NCI-H1417 treated with DMSO at 0.1 percent for 48 hours (cell line): Measurements from ENCODE around the gene SPEG.
"Not testable (repeated sequence)": the region's sequence is repeated elsewhere in the genome, so short reads cannot be mapped to it uniquely, and the experiment has no call there.

Source experiments
- DNase-seq: peaks from one replicate; lab custom pipeline; 2025; lab: John Stamatoyannopoulos, UW

Gene SPEG

DNA sequence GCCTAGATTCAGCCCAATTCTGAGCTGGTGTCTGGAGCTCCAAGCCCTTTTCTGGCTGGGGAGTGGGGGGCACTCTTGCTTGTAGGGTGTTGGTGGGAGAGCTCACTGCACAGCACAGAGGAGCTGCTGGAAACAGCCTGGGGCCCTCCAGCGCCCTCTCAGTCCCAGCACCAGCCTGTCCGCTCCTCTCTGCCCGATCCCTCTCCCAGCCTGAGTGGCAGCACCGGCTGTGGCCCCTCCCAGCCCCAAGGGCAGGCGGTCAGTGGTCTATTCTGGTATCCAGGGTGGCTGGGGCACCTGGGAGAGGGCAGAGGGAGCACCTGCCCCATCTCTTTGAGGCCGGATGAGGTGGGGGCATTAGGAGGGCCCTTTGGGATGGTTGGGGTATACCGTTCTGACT lies 29.7 kb upstream of the SPEG start:
- DNase-seq, result no peak

DNA sequence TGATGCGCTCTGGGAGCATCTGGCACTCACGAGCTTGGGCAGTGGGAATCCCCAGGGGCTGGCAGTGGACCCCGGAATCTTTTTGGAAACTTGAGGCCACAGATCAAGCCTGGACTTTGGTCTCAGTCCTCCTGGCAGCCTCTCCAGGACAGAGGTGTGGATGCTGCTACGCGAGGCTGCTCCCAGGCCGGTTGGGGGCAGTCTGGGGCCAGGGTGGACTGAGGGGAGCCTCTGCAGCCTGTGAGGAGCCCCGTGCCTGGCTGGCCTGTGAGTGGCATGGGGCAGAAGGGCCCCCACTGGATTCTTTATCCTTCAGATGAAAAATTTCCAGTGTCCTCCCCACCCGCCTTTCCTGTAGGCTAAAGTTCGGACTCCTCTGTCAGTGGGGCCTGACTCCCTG lies 29.2 kb upstream of the SPEG start:
- no peak for DNase-seq

DNA sequence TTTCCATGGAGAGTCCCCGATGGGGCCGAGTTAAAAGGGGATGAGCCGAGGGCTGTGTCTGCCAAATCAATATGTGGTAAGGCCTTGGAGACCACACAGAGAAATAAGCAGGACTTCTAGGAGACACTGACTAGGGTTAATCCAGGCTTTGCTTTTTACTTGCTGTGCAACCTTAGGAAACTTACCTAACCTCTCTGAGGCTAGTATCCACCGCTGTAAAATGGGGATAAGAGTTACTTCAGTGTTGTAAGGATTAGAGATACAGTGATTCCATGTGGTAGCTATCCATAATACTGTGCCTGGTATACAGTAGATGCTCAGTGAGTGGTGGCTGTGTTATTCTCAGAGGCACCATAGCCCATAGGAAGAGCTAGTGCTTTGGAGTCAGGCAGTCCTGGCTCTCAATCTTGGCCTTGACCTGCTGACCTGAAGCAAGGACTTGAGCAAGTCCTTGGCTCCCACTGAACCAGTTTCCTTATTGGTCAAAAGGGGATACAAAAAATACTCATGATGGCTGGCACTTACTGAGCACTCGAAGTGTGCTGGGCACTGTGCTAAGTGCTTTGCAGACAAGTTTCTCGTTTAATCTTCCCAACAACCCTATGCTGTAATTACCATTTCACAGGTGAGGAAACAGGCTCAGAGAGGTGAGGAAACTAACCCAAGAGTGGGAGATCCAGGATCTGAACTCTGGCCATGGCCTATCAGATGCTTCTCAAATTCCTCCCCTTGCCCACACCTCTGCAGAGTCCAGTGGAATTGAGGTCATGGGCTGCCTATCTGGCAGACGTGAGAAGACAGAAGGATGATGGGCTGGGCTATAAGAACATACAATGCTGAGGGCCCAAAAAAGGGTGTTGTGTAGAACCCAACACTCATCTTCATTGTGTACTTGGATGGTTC lies 28.4 kb upstream of the SPEG start:
- DNase-seq, result no peak

DNA sequence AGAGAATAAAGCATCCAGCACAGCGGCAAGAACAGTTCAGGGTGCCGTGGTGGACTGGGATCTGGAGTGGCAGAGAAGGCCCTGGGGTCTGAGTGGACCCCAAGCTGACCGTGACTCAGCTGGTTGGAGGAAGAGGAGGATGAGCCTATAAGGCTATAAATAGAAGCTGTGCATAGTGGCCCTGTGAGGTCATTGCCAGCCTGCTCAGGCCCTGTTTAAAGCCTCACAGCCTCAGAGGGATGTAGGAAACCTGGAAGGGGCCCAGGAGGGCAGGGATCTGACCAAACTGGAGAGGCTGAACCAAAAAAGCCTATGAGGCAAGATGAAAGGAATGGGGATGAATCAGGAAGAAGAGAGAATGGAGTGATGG lies 27.8 kb upstream of the SPEG start:
- no peak for DNase-seq

DNA sequence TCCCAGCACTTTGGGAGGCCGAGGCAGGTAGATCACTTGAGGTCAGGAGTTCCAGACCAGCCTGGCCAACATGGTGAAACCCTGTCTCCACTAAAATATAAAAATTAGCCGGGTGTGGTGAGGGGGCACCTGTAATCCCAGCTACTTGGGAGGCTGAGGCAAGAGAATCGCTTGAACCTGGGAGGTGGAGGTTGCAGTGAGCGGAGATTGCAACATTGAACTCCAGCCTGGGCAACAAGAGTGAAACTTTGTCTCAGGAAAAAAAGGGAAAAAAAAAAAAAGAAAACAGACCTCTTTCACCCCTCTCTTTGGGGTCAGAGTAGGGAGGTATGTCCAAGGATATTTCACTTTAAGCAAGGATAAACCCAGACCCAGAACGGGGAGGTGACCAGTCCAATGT lies 27.3 kb upstream of the SPEG start:
- not testable (repeated sequence) for DNase-seq

DNA sequence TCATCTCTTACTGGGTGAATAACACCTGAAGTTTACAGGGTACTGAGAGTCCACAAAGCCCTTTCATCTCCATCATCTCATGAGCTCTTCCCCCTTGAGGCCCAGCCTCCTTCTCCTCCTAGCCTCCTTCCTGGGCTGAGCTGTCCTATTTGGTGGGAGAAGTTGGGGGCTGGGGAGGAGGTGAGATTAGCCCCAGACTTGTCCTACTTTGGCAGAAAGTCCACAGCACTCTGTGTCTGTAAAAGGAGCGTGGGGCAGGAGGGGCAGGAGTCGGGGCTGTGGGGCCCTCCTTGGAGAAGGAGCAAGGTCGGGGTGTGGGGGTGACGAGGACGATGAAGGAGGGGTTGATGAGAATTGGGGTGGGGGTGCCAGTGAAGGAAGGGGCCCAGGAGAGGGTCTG lies 26.4 kb upstream of the SPEG start:
- no peak for DNase-seq

DNA sequence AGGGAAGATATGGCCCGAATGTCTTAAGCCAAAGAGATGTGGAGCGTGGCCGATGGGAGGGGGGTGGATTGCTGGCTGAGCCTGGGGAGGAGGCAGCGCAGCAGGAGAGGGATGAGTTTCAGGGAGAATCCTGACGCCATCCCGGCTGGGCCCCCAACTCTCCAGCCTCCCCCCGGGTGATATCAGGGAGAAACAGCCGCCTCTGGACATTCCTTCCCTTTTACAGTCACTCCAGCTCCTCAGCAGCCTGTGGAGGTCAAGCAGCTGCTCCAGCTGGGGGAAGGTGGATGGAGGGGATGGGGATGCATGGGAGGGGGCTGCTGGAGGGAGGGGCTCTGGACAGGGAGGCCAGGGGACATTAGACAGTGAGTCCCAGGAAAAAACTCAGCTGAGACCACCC lies 26.0 kb upstream of the SPEG start:
- DNase-seq, result no peak

DNA sequence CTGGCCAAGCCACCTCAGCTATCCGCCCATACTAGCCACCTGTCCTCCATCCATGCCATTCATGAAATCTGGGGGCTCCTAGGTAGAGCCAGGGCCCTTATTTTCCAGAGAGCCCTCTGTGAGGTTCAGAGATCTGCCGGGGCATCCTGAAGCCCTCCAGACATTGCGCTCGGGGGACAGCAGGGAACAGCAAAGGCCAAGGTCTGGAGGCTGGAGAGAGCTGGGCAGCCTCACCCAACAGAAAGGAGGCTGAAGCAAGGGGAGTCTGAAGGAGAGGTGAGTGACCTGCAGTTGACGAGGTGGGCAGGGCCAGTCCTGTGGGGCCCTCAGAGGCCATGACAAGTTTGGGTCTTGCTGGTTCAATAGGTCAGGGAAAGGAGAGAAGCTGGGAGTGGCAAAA lies 25.0 kb upstream of the SPEG start:
- DNase-seq, result no peak

DNA sequence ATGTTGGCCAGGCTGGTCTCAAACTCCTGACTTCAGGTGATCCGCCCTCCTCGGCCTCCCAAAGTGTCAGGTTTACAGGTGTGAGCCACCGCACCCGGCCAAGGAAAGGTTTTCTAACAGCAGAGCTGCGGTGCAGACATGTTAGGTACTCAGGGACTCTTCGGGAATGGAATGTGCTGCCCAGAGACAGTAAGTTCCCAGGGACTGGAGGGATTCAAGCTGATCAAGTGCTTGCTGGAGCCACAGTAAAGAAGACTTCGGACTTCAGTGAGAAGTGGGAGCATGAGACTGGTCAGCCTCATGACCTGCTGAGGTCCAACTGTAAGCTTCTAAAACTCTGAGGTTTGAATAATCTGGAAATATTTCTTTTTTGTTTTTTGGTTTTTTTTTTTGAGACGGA lies 24.3 kb upstream of the SPEG start:
- no peak for DNase-seq

DNA sequence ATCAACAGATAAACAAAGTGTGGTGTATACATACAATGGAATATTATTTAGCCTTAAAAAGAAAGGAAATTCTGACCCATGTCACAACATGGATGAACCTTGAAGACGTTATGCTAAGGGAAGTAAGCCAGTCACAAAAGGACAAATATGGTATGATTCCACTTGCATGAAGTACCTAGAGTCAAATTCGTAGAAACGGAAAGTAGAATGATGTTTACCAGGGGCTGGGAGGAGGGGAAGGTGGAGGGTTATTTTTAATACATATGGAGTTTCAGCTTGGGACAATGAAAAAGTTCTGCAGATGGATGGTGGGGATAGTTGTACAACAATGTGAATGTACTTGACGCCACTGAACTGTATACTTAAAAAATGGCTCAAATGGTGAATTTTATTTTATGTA lies 19.8 kb upstream of the SPEG start:
- DNase-seq, result no peak

DNA sequence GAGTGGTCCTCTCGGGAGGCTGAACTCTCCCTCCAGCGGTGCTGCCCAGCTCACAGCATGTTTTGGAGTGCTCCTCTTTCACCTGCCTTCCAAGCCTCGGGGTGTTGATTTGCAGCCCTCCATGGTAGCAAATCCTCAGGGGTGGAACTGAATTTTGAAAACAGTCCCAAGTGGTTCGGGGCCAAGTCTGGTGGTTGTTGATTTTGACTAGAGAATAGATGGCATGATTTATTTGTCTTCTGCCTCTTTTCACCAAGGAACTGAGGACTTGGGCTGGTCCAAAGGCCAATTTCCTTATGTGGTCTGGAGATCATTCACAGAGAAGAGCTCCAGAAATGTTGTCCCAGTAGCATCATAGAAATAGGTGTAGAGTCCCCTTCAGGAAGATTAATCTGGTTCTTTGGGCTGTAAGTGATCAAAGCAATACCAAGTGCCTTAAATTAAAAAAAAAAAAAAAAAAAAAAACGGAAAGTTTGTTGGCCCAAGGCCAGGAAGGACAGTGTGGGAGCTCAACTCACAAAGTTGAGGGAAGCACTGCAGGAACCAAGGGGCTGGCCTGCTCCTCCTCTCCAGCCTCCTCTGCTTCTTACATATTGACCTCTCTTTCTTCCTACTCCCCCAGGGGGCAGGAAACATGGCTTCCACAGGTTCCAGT lies 18.9 kb upstream of the SPEG start:
- DNase-seq, result no peak

DNA sequence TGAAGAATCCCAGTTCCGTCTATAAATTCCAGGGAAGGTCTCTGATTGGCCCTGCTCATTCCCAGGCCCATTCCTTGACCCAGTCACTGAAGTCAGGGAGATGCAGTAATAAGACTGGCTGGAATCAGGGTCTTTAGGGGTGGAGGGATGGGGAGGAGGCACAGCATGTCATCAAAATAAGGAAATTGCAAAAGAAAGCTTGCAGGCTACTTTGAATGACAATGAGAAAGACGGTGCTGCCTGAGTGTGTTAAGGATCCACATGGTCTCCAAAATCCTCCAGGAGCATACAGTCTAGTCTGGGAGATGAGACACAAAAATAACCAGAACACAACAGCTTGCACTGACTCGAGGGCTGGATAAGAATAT lies 18.4 kb upstream of the SPEG start:
- no peak for DNase-seq

DNA sequence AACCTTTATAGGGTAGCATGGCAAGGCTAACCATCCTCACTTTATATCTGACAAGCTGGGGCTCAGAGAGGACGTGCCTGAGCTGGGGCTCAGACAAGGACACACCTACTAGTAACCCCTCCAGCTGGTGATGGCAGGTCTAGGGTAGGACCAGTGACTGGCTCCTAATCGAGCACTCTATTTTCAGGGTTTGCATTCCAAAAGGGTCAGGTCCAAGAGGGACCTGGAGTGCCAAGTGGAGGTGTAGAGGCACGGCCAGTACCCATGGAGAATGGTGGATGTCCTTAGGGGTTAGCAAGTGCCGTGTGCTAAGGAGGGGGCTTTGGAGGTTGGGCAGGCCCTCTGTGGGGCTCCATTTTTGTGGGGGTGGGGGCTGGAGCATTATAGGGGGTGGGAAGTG lies 17.7 kb upstream of the SPEG start:
- no peak for DNase-seq

DNA sequence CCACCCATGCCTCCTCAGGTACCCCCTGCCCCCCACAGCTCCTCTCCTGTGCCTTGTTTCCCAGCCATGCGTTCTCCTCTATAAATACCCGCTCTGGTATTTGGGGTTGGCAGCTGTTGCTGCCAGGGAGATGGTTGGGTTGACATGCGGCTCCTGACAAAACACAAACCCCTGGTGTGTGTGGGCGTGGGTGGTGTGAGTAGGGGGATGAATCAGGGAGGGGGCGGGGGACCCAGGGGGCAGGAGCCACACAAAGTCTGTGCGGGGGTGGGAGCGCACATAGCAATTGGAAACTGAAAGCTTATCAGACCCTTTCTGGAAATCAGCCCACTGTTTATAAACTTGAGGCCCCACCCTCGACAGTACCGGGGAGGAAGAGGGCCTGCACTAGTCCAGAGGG lies 17.3 kb upstream of the SPEG start:
- DNase-seq, result no peak

DNA sequence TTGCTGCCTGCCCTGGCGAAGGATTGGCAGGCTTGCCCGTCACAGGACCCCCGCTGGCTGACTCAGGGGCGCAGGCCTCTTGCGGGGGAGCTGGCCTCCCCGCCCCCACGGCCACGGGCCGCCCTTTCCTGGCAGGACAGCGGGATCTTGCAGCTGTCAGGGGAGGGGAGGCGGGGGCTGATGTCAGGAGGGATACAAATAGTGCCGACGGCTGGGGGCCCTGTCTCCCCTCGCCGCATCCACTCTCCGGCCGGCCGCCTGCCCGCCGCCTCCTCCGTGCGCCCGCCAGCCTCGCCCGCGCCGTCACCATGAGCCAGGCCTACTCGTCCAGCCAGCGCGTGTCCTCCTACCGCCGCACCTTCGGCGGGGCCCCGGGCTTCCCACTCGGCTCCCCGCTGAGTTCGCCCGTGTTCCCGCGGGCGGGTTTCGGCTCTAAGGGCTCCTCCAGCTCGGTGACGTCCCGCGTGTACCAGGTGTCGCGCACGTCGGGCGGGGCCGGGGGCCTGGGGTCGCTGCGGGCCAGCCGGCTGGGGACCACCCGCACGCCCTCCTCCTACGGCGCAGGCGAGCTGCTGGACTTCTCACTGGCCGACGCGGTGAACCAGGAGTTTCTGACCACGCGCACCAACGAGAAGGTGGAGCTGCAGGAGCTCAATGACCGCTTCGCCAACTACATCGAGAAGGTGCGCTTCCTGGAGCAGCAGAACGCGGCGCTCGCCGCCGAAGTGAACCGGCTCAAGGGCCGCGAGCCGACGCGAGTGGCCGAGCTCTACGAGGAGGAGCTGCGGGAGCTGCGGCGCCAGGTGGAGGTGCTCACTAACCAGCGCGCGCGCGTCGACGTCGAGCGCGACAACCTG lies 16.3 kb upstream of the SPEG start, which contains the start of gene DES:
Gene DES (plus strand): TSS at position 223 of the 857 bp plus-strand sequence. CDS start 86 bp downstream, at position 309.
- DNase-seq, result no peak

DNA sequence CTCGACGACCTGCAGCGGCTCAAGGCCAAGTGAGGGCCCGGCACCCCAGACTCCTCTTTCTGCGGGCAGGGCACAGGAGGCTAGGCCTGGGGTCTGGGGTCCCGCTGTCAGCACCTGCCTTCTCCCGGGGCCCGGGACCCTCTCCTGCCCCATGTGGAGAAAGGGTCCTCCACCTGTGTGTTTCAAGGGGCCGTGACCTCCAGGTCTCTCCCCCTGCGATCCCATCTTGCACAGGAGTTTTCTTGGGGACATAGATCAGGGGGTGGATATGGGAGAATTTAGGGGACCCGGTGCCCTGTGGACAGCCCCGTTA lies 15.7 kb upstream of the SPEG start:
- no peak for DNase-seq

DNA sequence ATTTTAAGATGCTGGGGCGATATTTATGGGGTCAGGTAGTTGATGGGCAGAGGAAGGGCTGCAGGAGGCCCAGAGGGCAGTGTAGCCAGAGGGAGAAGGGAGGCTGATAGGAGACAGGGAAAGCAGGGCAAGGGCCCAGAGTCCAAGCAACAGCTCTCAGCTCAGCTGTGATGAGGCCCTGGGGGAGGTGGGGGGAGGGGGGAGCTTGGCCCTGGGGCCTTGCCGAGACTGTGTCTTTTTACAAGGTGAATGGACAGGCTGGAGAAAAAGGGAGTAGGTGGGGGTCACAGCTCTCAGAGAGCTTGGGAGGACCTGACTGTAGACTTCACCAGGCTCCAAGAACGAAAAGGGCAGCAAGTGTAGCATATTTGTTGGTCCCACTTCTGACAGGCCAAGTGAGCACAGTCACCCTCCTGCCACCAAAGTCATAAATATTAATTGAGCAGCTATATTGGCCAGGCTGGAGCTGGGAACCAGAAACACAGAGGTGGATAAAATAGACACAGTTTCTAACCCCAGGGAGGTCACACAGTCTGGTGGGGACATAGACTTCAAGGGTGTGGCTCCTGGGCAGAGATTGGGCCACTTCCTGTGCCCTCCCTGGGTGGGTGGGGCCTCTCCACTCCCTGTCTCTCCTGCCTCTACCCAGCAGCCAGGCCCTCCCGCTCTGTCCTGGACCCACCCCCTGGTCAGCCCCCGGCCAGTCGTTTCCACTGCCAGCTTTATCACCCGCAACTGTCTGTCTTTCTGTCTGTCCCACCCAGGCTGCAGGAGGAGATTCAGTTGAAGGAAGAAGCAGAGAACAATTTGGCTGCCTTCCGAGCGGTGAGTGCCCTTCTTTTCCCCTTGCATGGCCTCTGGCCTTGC lies 15.1 kb upstream of the SPEG start:
- DNase-seq, result no peak

DNA sequence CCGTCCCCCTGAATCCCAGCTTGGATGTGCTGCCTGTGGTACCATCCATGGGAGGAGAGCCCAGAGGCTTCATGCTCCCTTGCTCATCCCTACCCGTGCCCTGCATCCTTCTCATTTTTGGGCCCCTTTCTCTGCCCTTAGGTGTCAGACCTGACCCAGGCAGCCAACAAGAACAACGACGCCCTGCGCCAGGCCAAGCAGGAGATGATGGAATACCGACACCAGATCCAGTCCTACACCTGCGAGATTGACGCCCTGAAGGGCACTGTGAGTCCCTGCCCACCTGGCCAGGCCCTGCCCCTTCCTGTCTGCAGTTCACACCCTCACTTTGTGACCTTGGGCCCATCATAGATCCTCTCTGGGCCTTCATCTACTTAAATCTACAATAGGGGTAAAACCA lies 14.0 kb upstream of the SPEG start:
- DNase-seq, result no peak

DNA sequence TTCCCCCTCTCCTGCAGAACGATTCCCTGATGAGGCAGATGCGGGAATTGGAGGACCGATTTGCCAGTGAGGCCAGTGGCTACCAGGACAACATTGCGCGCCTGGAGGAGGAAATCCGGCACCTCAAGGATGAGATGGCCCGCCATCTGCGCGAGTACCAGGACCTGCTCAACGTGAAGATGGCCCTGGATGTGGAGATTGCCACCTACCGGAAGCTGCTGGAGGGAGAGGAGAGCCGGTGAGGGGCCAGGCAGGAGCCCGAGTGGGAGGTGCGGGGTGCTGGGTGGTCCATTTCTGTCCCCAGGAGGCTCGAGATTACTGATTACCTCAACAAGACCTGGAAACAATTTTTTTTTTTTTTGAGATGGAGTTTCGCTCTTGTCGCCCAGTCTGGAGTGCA lies 13.3 kb upstream of the SPEG start:
- no peak for DNase-seq

DNA sequence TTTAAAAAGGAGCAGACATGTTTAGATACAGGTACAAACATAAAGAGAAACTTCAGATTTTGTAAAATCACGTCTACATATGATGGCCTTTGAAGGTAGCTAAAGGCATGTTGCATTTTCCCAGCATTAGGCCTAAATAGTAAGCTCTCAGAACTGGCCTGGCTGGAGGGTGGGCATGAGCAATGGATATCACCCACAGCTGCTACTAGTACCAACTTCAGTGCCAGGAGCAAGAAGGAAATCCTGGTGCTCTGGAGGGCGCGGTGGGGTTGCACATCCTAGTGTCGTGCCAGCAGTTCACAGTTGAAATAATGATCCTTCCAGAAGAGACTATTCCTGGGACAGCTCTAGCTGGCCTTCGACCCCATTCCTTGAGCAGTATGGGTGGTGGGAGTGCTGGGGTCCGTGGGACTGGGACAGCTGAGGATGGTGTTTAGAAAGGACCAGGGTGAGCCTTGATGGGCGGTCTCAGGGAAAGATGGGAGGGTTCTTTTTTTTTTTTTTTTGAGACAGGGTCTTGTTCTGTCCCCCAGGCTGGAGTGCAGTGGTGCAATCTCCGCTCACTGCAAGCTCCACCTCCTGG lies 11.6 kb upstream of the SPEG start:
- DNase-seq, result no peak

DNA sequence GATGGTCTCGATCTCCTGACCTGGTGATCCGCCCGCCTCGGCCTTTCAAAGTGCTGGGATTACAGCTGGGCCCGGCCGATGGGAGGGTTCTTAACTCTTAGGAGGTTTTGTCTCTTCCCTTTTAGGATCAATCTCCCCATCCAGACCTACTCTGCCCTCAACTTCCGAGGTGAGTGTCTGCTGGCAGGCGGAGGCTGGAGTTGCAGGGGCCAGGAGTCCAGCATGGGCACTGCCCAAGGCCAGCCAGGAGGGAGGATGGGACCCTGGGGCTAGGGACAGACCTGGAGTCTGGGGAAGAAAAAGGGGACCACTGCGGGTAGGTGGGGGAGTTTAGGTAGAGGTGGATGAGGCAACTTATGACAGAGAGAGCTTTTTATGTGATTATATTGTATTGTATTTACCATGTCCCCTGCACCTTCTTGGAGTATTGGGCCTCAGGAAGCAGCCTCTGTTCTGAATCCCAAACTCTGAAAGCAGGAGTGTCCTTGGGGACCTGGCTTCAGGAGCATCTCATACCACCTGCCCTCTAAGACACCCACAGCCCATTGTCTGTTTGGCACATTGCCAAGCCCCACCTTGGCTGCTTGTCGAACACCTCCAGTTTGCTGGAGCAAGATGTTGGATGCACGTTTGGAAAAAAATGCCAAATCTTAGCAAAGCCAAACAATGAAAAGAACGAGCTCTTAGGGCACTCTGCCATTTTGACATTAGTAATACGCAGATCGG lies 10.8 kb upstream of the SPEG start:
- no peak for DNase-seq
